Gastrocnemius medialis (tissue), 4 donors: ENCODE results near the gene ATRNL1. TPM values are rescaled to one million over a fixed set of nuclear protein-coding genes. Genes with fewer than 3 reads are reported as not detected.

ENCODE experiments used
- ATAC-seq, 2 donors: fragments of 150-250 bp; one replicate each; pipeline ENCODE4 v1.9.1; 2016
- DNase-seq, 2 donors: peaks; one replicate each; pipeline ENCODE4 v3.0.0-alpha.2; 2019
- H3K27ac ChIP-seq, 4 donors: fragments of 200-600 bp; sonication (generic); 1 replicate in 1 of 4; 2 replicates in 3 of 4; pipeline ENCODE4 v1.5.1; 2016 to 2018; ENCODE audit warnings: mild to moderate bottlenecking in 2 of 4, moderate library complexity in 1 of 4
- H3K27me3 ChIP-seq, 3 donors: fragments of 200-600 bp; sonication (generic) in 2 of 3; 1 replicate in 1 of 3; 2 replicates in 2 of 3; pipeline versions ENCODE4 v1.5.1 to v1.6.0; 2016 to 2019; ENCODE audit warnings: mild to moderate bottlenecking in 1 of 3, moderate library complexity in 1 of 3
- H3K36me3 ChIP-seq, 2 donors: fragments of 200-600 bp; sonication (generic) in 1 of 2; one replicate each; pipeline ENCODE4 v1.5.1; 2017 to 2018
- H3K4me1 ChIP-seq, 2 donors: fragments of 200-600 bp; sonication (generic) in 1 of 2; one replicate each; pipeline ENCODE4 v1.5.1; 2016 to 2017; ENCODE audit warnings: mild to moderate bottlenecking in 2 of 2
- H3K4me3 ChIP-seq, 4 donors: fragments of 200-600 bp; sonication (generic) in 3 of 4; 1 replicate in 1 of 4; 2 replicates in 3 of 4; pipeline ENCODE4 v1.5.1; 2016 to 2019; ENCODE audit warnings: mild to moderate bottlenecking in 2 of 4
- H3K9me3 ChIP-seq, 3 donors: fragments of 200-600 bp; sonication (generic) in 2 of 3; 1 replicate in 1 of 3; 2 replicates in 2 of 3; pipeline ENCODE4 v1.5.1; 2016 to 2019
- POLR2A ChIP-seq, 2 donors: fragments of 450-650 bp; IDR thresholded peaks; one replicate each; pipeline ENCODE4 v1.6.1; 2017; ENCODE audit warnings: antibody characterized with exemption in 2 of 2, mild to moderate bottlenecking in 2 of 2, moderate library complexity in 2 of 2
- in situ Hi-C, 4 donors: fragments of 200-750 bp; cut with MboI; loops; one replicate each; pipeline versions ENCODE4 v1.15.0 to v1.8.0; 2017; ENCODE audit warnings: low sequenced_read_pairs in 4 of 4
- intact Hi-C: fragments of 100-400 bp; cut with DNase I; formaldehyde crosslinking; loops from one replicate; pipeline ENCODE4 v1.15.1; 2023; ENCODE audit warnings: low total_unique reads
- total RNA-seq, 4 donors: library from RNA; depleted of rRNA; stranded (reverse); fragments of >200 nt; gene quantifications; one replicate each; pipeline versions ENCODE4 v1.1.0 to v1.2.3, GENCODE V29; 2016
- TF ChIP-seq, protein P1 (sequence below), 5 experiments: fragments of 450-650 bp in 3 of 5; fragments of 200-600 bp in 2 of 5; sonication (generic) in 2 of 5; IDR thresholded peaks in 4 of 5; conservative IDR thresholded peaks in 1 of 5; 1 replicate in 4 of 5; 2 replicates in 1 of 5; pipeline ENCODE4 v1.5.1; 2016 to 2019; ENCODE audit warnings: antibody characterized with exemption in 5 of 5, mild to moderate bottlenecking in 3 of 5, moderate library complexity in 3 of 5

Gene ATRNL1
- total RNA-seq, 4 donors from 2014 or later, result 1.6 to 10.8 (median 3.8) TPM

DNA sequence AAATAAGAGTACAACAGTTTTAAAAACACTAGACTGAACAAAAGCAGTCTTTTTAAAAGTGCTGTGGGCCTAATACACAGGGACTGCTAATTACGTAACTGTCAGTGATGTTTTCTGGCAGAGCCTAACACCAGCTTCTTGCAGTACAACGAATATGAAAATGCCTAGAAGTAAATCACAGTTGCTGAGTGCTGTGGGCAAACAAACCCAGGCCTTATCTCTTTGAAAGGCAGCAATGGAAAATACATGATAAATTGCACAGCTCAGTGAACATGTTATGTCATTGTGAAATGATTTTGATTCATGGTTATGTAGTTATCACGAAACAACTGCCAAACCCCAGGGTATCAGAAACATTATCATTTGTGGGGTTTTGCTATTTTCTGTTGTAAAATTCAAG lies 751.4 kb downstream of the ATRNL1 start:
- ATAC-seq, result no peak
- TF ChIP-seq POLR2A (IDR thresholded peaks at IDR 0.05), result no peak
- TF ChIP-seq, protein P1, sequence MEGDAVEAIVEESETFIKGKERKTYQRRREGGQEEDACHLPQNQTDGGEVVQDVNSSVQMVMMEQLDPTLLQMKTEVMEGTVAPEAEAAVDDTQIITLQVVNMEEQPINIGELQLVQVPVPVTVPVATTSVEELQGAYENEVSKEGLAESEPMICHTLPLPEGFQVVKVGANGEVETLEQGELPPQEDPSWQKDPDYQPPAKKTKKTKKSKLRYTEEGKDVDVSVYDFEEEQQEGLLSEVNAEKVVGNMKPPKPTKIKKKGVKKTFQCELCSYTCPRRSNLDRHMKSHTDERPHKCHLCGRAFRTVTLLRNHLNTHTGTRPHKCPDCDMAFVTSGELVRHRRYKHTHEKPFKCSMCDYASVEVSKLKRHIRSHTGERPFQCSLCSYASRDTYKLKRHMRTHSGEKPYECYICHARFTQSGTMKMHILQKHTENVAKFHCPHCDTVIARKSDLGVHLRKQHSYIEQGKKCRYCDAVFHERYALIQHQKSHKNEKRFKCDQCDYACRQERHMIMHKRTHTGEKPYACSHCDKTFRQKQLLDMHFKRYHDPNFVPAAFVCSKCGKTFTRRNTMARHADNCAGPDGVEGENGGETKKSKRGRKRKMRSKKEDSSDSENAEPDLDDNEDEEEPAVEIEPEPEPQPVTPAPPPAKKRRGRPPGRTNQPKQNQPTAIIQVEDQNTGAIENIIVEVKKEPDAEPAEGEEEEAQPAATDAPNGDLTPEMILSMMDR (IDR thresholded peaks at IDR 0.05 in 4 of 5, conservative IDR thresholded peaks at IDR 0.05 in 1 of 5), result no peak
- no peaks in the 10 kb centered on the region for H3K9me3 ChIP-seq
- no peaks in the 10 kb centered on the region for H3K27me3 ChIP-seq
- intact Hi-C loops (no loop called here), in situ Hi-C loops (no loop called here)
- no peaks in the 10 kb centered on the region for H3K36me3 ChIP-seq
- no peak overlapping the region for H3K4me3 ChIP-seq
- no peaks in the 10 kb centered on the region for H3K4me1 ChIP-seq
- H3K27ac ChIP-seq, result no peak overlapping the region
- DNase-seq, result no peak

DNA sequence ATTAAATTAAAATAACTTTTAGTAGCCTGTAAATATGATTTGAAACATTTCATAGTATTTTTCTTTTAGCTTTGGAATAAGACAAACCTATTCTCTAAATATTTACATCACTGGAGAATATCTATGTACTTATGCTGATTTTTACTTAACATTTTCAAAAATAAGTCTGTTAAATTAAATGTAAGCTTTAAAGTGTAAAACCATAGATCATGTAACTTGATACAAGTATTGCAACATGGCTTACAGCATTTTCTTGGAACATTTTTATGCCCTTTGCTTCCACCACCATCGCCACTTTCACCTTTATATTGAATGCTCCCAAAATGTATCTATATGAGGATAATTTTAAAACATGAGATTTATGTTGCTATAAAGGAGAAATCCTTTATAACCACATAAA lies 752.8 kb downstream of the ATRNL1 start:
- no peaks in the 10 kb centered on the region for H3K36me3 ChIP-seq
- in situ Hi-C loops, result no loop called here
- no peaks in the 10 kb centered on the region for H3K4me1 ChIP-seq
- H3K9me3 ChIP-seq, result no peaks in the 10 kb centered on the region
- H3K4me3 ChIP-seq, result no peak overlapping the region
- intact Hi-C loops, result no loop called here
- H3K27me3 ChIP-seq, result no peaks in the 10 kb centered on the region
- ATAC-seq, result no peak
- no peak for DNase-seq
- no peak overlapping the region for H3K27ac ChIP-seq
- no peak for TF ChIP-seq POLR2A (IDR thresholded peaks at IDR 0.05)
- TF ChIP-seq, protein P1 (IDR thresholded peaks at IDR 0.05 in 4 of 5, conservative IDR thresholded peaks at IDR 0.05 in 1 of 5), result no peak

DNA sequence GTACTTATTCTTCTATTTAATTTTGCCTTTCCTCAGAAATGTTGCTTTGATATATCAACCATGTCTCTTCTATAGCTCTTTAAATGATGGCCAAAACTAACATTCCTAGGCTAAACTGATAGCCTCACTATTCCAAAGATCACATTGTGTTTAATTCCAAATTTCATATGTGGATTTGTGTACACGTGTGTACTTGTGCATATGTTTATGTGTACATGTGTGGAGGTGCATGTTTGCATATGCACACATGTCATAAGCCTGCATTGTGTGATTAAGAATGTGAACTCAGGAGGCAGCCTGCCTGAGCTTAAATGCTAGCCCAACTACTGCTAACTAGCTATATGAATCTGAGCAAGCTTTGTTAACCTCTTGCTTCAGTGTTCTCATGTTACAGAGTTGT lies 753.4 kb downstream of the ATRNL1 start:
- no peaks in the 10 kb centered on the region for H3K36me3 ChIP-seq
- intact Hi-C loops, result no loop called here
- DNase-seq (no peak), ATAC-seq (no peak)
- no peaks in the 10 kb centered on the region for H3K9me3 ChIP-seq
- in situ Hi-C loops, result no loop called here
- TF ChIP-seq, protein P1 (IDR thresholded peaks at IDR 0.05 in 4 of 5, conservative IDR thresholded peaks at IDR 0.05 in 1 of 5), result no peak
- no peak for TF ChIP-seq POLR2A (IDR thresholded peaks at IDR 0.05)
- H3K27ac ChIP-seq, result no peak overlapping the region
- H3K4me3 ChIP-seq, result no peak overlapping the region
- no peaks in the 10 kb centered on the region for H3K27me3 ChIP-seq
- H3K4me1 ChIP-seq, result no peaks in the 10 kb centered on the region

DNA sequence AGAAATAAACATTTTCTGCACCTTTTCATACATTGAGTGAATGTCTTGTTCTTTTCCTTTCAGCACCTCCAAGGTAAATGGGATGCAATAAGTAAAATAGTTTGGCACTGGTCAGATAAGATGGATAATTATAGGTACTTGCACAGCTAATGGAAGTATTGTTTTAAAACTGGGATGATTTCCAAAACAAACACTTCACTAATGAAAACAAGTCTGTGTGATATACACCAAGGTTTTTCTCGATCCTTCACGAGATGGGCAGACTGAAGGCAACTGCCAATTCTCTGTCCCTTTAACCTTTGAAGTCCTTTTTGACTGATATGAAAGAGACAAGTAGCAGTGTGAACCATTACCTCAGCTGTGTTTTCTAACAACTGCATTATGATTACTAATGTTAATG lies 756.0 kb downstream of the ATRNL1 start:
- Histone ChIP-seq H3K27me3 (no peaks in the 10 kb centered on the region), H3K27ac (no peak overlapping the region), H3K4me1 (no peaks in the 10 kb centered on the region), H3K36me3 (no peaks in the 10 kb centered on the region), H3K4me3 (no peak overlapping the region), H3K9me3 (no peaks in the 10 kb centered on the region)
- in situ Hi-C loops (no loop called here), intact Hi-C loops (no loop called here)
- no peak for ATAC-seq
- DNase-seq, result no peak
- no peak for TF ChIP-seq POLR2A (IDR thresholded peaks at IDR 0.05)
- TF ChIP-seq, protein P1 (IDR thresholded peaks at IDR 0.05 in 4 of 5, conservative IDR thresholded peaks at IDR 0.05 in 1 of 5), result no peak

DNA sequence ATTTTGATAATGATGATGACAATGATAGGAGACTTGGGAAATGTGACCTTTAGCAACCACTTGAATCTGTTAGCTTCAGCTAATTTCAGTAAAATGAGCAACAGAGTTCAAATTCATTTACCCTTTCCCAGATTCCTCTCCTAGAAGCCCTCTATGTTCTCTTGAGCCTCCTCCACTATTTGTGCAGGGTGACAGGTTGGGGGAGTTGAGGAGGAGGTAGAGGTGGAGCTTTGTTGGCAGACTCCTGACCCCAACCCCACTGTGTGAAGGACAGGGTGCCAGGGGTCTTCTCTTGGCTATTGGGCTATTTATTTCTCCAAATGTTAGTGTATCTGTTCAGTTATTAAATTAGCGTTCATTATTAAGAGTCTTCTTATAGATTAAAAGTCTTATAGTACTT lies 757.5 kb downstream of the ATRNL1 start:
- DNase-seq (no peak), ATAC-seq (no peak)
- H3K27ac ChIP-seq, result no peak overlapping the region
- H3K4me3 ChIP-seq, result no peak overlapping the region
- intact Hi-C loops, result no loop called here
- no peaks in the 10 kb centered on the region for H3K36me3 ChIP-seq
- in situ Hi-C loops, result no loop called here
- no peaks in the 10 kb centered on the region for H3K9me3 ChIP-seq
- TF ChIP-seq, protein P1 (IDR thresholded peaks at IDR 0.05 in 4 of 5, conservative IDR thresholded peaks at IDR 0.05 in 1 of 5), result no peak
- TF ChIP-seq POLR2A (IDR thresholded peaks at IDR 0.05), result no peak
- no peaks in the 10 kb centered on the region for H3K27me3 ChIP-seq
- H3K4me1 ChIP-seq, result no peaks in the 10 kb centered on the region
